Bronchial epithelial cell (primary cell): ENCODE measurements around the gene EFNA1. TPM values are rescaled to one million over a fixed set of nuclear protein-coding genes. Genes with fewer than 3 reads are reported as not detected.

Experiments
- DNase-seq: peaks from one replicate; pipeline ENCODE4 v3.0.0-alpha.2; 2010; ENCODE audit warnings: low read depth
- FAIRE-seq: peaks from 2 replicates; lab custom pipeline; 2011; peaks lifted over from hg19 to GRCh38; lab: Jason Lieb, UNC
- H3K27me3 ChIP-seq: 2 replicates; pipeline ENCODE4 v1.5.1; 2011; ENCODE audit warnings: low read length; ENCODE audit not compliant: control insufficient read depth, insufficient read depth
- H3K36me3 ChIP-seq: 2 replicates; pipeline ENCODE4 v1.5.1; 2011; ENCODE audit warnings: low read length; ENCODE audit not compliant: control insufficient read depth, insufficient read depth
- H3K4me3 ChIP-seq: 2 replicates; pipeline ENCODE4 v1.5.1; 2011; ENCODE audit warnings: mild to moderate bottlenecking, low read depth, low read length, control low read depth
- total RNA-seq: library from RNA; depleted of rRNA; stranded (reverse); fragments of >200 nt; gene quantifications from 2 replicates; pipeline ENCODE4 v1.2.1, GENCODE V29; 2014
- TF ChIP-seq, protein P1 (sequence below): IDR thresholded peaks from 2 replicates; pipeline ENCODE4 v1.5.1; 2011; ENCODE audit warnings: mild to moderate bottlenecking, moderate library complexity, low read length, control low read depth, inconsistent platforms; ENCODE audit not compliant: insufficient read depth, severe bottlenecking

EFNA1 gene
- total RNA-seq, 1 donor from 2014 or later, result 31.9 TPM

DNA sequence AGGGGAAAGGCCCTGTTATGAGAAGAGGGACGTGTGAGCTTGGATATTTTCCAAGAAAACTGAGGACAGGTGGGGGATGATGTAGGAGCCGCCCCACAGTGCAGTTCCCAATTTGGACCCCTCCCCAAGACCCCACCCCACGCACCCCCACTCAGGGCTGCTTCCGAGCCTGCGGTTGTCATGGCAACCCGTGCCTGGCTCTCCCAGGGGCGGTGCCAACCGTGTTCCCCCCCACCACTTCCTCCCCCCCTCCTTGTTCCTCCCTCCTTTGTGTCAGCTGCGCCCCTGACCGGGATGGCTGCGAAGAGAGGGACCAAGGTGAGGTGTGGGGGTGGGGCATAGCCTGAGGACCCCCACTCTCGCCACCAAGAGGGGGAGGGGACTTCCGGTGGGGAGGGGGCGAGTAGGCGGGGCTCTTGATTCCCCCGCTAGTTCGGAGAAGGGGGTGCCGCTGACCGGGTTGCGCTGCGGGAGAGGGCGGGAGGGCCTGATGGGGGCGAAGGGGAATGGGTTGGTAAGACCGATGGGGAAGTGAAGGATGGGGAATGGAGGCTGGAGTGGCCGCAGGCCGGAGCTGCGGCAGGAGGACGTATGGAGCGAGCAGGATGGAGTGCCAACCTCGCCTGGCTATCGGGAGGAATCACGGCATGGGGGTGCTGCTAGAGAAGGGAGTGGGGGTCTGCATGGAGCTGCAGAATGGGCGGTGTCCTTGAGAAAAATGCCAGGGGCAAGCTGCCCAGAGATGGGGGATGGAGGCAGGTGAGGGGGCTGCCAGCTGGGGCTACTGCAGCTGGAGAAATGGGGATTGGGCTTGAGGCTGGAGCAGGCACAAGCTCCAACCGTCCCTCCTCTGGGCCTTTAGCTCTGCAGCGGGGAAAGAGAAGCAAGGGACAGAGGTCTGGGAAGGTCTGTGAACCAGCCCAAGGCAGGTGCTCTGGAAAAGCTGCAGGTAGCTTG, 46.9 kb downstream of the EFNA1 start:
- Histone ChIP-seq H3K27me3 (no peaks in the 10 kb centered on the region), H3K4me3 (peak overlapping the region; percentile 76), H3K36me3 (peaks cover under 1% of the 10 kb centered on the region)
- no peak for DNase-seq
- TF ChIP-seq, protein P1, sequence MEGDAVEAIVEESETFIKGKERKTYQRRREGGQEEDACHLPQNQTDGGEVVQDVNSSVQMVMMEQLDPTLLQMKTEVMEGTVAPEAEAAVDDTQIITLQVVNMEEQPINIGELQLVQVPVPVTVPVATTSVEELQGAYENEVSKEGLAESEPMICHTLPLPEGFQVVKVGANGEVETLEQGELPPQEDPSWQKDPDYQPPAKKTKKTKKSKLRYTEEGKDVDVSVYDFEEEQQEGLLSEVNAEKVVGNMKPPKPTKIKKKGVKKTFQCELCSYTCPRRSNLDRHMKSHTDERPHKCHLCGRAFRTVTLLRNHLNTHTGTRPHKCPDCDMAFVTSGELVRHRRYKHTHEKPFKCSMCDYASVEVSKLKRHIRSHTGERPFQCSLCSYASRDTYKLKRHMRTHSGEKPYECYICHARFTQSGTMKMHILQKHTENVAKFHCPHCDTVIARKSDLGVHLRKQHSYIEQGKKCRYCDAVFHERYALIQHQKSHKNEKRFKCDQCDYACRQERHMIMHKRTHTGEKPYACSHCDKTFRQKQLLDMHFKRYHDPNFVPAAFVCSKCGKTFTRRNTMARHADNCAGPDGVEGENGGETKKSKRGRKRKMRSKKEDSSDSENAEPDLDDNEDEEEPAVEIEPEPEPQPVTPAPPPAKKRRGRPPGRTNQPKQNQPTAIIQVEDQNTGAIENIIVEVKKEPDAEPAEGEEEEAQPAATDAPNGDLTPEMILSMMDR, result no peak
- no peak for FAIRE-seq

DNA sequence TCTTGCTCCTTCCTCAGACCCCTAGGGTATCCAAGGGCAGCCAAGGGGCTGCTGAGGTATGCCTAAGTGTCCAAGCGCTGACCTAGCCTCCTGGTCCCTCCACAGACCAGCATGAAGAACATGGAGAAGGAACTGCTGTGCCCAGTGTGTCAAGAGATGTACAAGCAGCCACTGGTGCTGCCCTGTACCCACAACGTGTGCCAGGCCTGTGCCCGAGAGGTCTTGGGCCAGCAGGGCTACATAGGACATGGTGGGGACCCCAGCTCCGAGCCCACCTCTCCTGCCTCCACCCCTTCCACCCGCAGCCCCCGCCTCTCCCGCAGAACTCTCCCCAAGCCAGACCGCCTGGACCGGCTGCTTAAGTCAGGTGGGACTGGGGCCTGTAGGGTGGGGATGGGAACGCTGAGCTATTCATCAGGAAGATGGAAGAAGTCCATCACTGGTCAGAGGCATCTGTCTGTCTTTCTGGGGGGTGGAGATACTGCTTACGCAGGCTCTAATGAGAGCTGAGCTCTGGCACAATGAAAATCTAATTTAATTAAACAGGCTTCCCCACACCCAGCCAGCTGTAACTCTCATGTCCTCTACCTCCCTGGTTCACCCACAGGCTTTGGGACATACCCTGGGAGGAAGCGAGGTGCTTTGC, 47.7 kb downstream of the EFNA1 start:
- H3K4me3 ChIP-seq, result no peak overlapping the region
- DNase-seq (no peak), FAIRE-seq (no peak)
- TF ChIP-seq, protein P1, result no peak
- H3K27me3 ChIP-seq, result no peaks in the 10 kb centered on the region
- no peaks in the 10 kb centered on the region for H3K36me3 ChIP-seq

DNA sequence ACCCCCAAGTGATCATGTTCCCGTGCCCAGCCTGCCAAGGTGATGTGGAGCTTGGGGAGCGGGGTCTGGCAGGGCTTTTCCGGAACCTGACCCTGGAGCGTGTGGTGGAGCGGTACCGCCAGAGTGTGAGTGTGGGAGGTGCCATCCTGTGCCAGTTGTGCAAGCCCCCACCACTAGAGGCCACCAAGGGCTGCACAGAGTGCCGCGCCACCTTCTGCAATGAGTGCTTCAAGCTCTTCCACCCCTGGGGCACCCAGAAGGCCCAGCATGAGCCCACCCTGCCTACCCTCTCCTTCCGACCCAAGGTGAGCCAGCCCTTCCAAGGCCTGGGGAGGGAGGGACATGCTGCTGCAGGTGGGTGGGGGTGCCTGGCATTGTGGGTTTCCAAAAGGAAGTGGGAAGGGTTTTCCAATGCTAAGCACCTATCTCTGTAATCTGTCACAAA, 48.3 kb downstream of the EFNA1 start:
- FAIRE-seq (no peak), DNase-seq (no peak)
- no peaks in the 10 kb centered on the region for H3K36me3 ChIP-seq
- no peaks in the 10 kb centered on the region for H3K27me3 ChIP-seq
- TF ChIP-seq, protein P1, result peak; percentile 31
- no peak overlapping the region for H3K4me3 ChIP-seq

DNA sequence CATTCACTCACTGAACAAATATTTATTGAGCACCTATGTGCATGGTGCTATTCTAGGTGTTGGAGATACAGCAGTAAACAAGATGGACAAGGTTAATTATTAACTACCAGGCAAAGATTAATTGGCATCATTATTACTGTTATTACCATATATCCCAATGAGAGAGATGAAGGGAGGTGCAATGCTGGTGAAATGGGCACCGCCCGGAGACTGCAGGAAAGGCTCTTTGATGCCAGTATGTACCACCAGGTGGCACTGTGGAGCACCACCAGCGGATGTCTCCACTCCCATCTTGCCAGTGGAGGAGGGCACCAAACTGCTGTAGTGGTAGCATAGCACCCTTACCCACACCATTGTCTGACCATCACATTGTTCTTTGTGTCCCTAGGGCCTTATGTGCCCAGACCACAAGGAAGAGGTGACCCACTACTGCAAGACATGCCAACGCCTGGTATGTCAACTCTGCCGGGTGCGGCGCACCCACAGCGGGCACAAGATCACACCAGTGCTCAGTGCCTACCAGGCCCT, 48.9 kb downstream of the EFNA1 start:
- DNase-seq (peak; percentile 66), FAIRE-seq (peak; percentile 23)

DNA sequence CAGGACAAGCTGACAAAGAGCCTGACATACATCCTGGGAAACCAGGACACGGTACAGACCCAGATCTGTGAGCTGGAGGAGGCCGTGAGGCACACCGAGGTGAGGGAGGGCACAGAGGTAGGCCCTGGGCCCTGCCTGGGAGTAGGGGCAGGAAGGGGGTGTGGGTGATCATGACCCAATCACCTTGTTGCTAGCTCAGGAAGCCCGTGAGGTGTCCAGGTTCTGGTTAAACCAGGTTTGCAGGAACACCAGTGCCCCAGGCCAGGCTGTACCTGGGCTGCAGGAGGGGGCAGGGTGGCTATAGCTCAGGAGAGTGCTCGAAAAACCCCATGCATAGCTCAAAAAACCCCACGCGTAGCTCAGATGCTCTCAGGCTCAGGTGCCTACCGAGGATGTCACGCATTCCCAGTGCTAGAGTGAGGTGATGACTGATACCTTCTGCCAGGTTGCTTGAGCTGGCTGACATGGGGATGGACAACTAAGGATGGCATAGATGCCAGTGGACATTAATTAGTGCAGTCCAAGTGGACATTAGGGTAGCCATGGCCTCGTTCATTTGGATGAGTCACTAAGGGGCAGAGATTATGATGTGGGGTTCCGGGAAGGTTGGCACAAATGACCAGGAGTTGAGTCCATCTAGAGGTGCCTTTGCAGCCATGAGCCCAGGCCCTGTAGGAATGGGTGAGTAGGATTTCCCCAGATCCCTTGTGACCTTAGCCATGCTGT, 49.7 kb downstream of the EFNA1 start:
- FAIRE-seq, result no peak
- TF ChIP-seq, protein P1, result no peak
- Histone ChIP-seq H3K27me3 (no peaks in the 10 kb centered on the region), H3K4me3 (no peak overlapping the region), H3K36me3 (no peaks in the 10 kb centered on the region)
- peak; percentile 38 for DNase-seq

More for the DNA sequence above, 48.9 kb downstream of the EFNA1 start:
- TF ChIP-seq, protein P1, result peak; percentile 94
- no peaks in the 10 kb centered on the region for H3K36me3 ChIP-seq
- H3K4me3 ChIP-seq, result no peak overlapping the region
- no peaks in the 10 kb centered on the region for H3K27me3 ChIP-seq
